KOPT-K1 (cell line): Measurements from ENCODE around the gene DRGX.

Experiments
- H3K27ac ChIP-seq: fragments of 200-600 bp; sonication (generic); 2 replicates; pipeline ENCODE4 v1.5.1; 2016; ENCODE audit warnings: antibody characterized with exemption, mild to moderate bottlenecking, low read depth, low read length; ENCODE audit not compliant: poor library complexity, severe bottlenecking
- H3K36me3 ChIP-seq: fragments of 200-600 bp; sonication (generic); 2 replicates; pipeline ENCODE4 v1.5.1; 2017; ENCODE audit warnings: antibody characterized with exemption, mild to moderate bottlenecking, low read length, moderate library complexity; ENCODE audit not compliant: insufficient read depth
- H3K9me3 ChIP-seq: fragments of 200-600 bp; sonication (generic); 2 replicates; pipeline ENCODE4 v1.5.1; 2017; ENCODE audit warnings: antibody characterized with exemption, low read length, mild to moderate bottlenecking; ENCODE audit not compliant: insufficient read depth, poor library complexity, severe bottlenecking

The DRGX gene

DNA sequence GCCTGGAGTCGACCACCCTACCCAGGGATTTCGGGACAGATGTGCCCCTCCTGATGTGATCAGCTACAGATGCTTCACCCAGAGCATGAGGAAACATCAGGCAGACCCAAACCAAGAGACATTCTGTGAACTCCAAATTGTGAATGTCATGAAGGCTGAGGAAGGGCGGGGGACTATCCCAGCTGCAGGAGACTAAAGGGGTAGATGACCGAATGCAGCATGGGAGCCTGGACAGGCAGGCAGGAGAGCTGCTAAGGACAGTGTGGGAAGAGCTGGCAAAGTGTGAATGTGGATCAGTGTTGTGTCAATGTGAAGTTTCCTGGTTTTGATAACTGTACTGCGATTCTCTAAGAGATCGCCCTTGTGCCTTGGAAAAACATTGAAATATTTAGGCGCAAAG lies 19.2 kb upstream of the DRGX start:
- no peaks in the 10 kb centered on the region for H3K9me3 ChIP-seq
- H3K36me3 ChIP-seq = no peaks in the 10 kb centered on the region
- no peak overlapping the region for H3K27ac ChIP-seq

DNA sequence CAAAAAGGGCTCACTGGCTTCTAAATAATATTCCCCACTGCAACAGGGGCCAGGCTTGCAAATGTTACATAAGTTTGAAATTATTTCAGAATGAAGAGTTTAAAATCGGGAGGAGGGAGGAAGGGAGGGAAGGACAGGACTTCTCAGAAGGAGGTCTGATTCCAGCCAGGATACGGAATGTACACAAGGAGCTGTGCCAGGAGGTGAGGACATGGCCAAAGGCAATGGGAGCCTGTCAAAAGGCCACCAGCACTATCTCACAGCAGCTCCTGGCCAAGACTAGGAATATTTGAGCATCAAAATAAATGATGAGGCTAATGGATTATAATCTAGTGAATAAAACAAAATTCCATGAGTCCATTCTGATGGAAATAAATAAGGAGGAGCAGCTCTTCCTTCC lies 18.6 kb upstream of the DRGX start:
- Histone ChIP-seq H3K36me3 (no peaks in the 10 kb centered on the region), H3K9me3 (no peaks in the 10 kb centered on the region), H3K27ac (no peak overlapping the region)

DNA sequence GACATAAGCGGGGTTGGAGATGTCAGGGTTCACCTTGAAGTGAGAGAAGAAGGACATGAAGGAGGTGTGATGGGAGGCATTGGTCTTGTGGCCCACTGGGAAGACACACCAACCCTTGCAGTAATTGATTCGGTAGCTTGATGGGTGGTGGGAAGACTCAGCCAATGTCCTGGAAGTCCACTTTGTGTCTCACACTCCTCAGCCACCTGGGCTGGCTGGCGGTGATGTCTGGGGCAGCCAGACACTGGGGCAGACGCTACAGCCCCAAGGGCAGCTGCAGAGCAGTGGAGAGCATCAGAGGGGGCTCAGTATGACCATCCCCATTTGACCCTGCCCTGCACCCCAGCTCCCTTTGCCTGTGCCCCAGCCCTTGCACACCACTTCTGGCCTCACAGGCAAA lies 16.7 kb upstream of the DRGX start:
- Histone ChIP-seq H3K27ac (no peak overlapping the region), H3K36me3 (no peaks in the 10 kb centered on the region), H3K9me3 (no peaks in the 10 kb centered on the region)

DNA sequence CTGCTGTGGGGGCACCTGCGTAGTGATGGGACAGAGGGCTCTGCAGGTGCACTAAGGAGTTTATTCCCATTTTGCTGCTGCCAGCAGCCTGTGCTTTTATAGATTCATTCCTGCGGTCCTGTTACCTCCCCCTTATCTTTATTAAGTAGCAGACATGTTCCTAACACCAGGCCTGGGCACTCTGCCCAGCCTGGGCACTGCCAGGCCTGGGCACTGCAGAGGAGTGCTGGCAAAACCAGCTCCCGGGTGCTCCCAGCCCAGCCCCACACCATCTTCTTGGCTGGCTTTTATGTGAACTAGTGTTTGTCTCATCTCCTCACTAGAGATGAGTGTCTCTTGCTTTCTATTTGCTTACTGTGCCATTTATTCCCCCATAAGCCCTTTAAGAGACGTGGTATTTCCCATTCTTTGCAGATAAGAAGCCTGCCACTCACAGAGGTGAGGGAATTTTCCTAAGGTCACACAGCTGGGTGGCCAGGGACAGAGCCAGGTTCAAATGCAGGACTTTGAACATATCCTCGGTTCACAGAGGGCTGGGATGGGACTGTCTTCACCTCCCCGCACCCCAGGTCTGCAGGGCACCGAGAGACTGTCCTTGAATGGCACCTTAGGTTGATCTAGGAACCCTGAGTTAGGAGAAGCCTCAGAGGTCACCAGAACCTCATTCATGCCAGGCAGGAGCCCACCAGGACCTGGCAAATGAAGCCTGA lies 14.6 kb upstream of the DRGX start:
- Histone ChIP-seq H3K9me3 (no peaks in the 10 kb centered on the region), H3K36me3 (no peaks in the 10 kb centered on the region), H3K27ac (no peak overlapping the region)

DNA sequence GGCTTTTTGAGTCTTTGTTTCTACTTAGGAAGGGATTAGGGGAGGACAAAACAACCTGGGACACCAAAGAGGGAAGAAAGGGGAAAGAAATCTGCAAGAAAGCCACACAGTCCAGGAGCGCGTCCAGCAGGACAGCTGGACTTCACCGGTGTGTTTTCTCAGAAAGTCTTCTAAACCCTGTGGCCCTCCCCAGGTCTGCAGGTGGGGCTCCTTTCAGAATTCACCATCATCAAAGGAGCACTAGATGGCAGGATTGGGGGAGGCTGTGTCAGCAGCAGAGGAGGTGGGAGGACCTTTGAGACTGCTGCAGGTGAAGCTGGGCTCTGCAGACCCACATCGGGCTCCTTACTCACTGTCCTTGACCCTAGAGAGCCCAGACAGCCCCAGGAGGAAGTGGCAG lies 13.9 kb upstream of the DRGX start:
- H3K27ac ChIP-seq = no peak overlapping the region
- H3K9me3 ChIP-seq = no peaks in the 10 kb centered on the region
- H3K36me3 ChIP-seq = no peaks in the 10 kb centered on the region

DNA sequence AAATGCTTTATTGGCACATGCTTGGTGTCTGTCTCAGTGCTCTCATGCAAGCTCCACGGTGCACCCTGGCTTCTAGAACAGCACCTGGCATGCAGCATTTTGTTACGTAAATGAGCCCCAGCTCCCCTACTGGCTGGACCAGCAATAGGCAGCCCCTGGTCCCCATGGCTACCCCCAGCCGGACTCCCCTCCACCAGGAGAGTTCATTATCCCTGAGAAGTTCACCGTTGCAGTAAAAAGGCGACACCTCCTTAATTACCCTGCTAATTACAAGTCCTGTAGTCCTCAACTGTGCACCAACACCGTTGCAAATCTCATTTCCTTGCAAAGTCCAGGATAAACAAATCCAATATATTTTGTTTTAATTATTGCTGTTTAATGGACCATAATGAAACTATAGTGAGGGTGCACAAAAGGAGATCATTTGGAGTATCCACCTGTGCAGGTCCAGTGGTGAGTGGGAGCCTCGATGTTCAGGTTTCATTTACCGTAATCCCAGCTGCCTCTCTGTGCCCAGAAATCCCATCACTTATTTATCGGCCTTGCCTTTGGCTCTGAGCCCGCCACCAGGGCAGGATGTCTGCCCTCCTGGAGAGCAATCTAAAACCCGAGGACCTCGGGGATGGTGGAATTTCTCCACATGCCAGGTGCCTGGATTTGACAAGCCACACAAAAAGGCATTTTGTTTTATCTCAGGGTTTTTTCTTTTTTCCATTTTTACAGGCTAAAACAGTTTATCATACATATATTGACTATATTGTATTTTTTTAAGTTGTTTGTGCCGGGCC lies 12.8 kb upstream of the DRGX start:
- H3K36me3 ChIP-seq = no peaks in the 10 kb centered on the region
- no peak overlapping the region for H3K27ac ChIP-seq
- no peaks in the 10 kb centered on the region for H3K9me3 ChIP-seq

DNA sequence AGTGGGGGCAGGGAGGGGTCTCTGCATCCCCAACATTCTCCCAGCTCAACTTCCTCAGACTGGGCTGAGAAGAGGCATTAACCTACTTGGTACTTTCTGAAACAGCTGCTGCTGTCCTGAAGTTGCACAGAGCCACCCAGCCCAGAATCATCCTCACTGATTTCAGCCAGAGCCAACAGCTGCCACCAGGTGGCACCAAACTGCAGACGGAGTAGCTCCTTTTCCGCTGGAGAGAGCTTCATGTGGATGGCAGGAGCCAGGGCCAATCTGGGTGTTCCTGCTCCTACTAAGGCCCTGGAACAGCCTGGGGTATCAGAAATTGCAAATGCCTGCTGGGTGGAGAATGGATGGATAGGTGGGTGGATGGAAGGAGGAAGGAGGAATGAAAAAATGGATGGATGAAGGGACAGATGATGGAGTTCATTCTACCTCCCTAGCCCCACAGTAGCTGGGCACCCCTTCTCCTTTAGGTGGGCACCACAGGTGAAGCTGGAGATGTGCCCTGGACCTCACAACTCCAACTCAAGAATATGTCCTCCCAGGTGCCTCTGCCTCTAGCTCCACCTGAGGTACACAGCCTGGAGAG lies 11.8 kb upstream of the DRGX start:
- Histone ChIP-seq H3K27ac (no peak overlapping the region), H3K36me3 (no peaks in the 10 kb centered on the region), H3K9me3 (no peaks in the 10 kb centered on the region)

DNA sequence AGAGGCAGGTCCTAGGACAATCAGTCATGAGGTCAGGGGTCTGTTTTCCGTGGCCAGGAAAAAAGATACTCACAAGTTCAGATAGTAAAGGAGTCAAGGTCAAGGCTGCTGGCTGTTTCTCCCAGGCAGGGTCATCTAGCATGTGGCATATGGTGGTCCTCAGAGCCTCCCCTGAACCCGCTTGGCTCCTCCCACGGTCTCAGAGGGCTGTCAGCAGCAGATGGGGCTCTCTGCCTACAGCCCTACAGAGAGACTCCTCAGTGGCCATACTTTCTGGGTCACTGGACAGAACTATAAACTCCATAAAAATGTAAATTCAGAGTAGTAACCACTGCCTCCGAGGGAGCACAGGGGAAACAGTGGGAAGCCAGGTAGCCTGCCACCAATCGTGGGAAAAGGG lies 11.3 kb upstream of the DRGX start:
- Histone ChIP-seq H3K36me3 (no peaks in the 10 kb centered on the region), H3K27ac (no peak overlapping the region), H3K9me3 (no peaks in the 10 kb centered on the region)

DNA sequence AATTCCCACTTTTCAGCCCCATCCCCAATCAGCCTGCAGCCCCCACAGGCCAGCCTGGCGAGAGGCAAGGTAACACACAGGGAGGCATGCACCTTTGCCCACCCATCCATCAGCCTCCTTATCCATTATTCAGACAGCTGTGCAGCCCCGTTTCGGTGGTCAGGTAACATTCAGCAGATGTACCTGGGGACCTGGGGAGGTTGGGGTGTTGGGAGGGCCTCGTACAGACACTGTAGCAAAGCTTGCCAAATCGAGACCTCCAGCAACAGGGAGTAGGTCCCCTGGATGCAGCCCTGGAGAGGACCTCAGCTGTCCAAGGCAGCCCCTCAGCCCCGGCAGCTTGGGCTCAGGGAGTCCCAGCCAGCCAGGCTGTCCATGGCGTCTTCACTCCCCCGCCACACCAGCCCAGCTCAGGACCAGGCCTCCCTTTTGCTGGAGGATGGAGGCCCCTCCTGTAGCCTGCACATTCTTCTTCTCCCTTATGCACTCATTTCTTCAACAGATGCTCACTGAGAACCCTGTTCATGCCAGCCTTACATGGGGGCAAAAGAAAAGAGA lies 8.5 kb upstream of the DRGX start:
- Histone ChIP-seq H3K36me3 (no peaks in the 10 kb centered on the region), H3K27ac (no peak overlapping the region), H3K9me3 (no peaks in the 10 kb centered on the region)

DNA sequence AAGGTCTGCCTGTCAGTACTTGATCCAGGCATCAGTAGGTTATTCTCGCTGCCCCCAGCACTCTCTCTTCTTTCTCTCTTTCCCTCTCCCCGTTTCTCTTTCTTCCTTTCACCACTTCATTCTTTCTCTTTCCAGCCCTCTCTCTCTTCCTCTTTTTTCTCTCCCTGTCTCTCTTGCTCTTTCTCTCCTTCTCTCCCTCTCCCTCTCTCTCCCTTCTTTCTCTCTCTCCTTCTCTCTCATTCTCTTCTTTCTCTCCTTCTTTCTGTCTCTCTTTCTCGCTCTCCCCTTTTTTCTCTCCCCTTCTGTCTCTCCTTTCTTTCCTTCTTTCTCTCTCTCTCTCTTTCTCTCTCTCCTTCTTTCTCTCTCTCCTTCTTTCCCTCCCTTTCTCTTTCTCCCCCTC lies 7.5 kb upstream of the DRGX start:
- Histone ChIP-seq H3K9me3 (no peaks in the 10 kb centered on the region), H3K36me3 (no peaks in the 10 kb centered on the region), H3K27ac (no peak overlapping the region)

DNA sequence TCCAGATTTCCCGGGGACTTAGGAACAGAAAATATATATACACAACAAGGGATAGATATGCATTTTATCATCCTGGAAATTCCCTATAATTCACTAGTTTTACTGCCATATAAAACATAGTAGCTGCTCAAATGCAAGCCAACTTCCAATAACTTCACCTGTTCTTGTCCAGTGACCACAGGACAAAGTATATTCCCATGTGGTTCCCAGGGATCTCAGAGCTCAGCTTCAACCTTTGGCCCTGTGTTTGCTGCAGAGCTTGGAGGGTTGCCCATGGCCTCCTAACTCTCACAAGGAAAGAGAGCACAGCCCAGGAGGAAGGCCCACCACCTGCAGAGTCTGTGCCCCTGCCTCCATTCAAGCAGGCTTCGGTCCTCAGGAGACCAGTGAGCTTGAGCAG lies 4.5 kb upstream of the DRGX start:
- Histone ChIP-seq H3K36me3 (no peaks in the 10 kb centered on the region), H3K27ac (no peak overlapping the region), H3K9me3 (no peaks in the 10 kb centered on the region)

DNA sequence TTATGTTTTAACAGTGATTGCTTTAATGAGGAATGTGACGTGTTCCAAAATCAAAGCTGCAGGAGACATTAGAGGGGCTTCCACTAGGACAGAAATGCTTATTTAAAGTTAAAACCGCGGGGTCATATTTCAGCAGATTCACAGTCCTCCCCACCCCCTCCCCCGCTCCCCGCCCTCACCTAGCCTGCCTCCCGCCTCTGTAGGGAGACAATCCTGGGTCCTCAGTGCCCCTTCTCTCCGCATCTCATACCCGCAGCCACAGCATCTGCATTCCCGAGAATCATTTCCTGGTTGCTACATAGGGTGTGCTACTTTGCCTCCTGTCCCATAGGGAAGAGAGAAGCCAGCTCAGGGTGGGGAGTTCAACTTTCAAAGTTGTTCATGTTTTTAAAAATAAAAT lies 3.1 kb upstream of the DRGX start:
- H3K9me3 ChIP-seq = no peaks in the 10 kb centered on the region

DNA sequence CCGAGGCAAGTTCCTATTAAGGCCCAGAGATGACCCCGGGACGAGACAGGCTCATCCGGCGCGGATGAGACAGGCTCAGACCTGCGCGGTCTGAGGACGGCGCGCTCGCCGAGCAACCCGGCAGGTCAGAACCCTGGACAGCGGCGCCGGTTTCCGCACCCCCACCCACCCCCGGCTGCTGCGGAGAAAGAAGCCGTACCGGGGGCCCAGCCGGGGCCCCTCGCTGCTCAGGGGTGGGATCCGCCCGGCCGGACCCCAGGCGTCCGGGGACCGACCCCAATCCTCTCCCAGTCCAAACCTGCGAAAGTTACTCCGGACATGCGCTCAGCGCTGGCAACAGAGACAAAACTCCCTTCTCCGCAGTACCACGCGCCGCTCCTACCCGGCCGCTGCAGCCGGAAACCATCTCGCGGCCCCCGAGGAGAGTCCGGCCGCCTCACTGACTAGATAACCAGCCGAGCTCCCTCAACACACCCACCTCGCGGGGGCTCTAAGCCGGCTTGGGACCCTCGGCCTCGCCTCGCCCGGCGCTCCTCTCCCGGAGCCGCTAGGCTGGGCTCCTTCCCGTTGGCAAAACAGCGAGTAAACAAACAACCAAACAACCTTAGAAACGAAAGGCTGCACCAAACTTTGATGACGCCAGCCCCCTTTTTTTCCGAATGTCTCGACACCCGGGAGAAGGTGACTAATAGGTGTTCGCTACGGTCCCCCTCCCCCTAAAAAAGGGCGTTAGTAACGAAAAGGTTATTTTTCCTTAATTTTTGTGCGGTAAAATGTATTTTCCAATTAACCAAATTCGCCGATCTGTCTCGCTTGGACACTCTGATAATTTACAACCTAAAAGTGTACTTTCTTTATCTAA lies 2.3 kb upstream of the DRGX start:
- Histone ChIP-seq H3K27ac (no peak overlapping the region), H3K36me3 (no peaks in the 10 kb centered on the region), H3K9me3 (no peaks in the 10 kb centered on the region)

More for the DNA sequence above, 3.1 kb upstream of the DRGX start:
- Histone ChIP-seq H3K27ac (no peak overlapping the region), H3K36me3 (no peaks in the 10 kb centered on the region)

DNA sequence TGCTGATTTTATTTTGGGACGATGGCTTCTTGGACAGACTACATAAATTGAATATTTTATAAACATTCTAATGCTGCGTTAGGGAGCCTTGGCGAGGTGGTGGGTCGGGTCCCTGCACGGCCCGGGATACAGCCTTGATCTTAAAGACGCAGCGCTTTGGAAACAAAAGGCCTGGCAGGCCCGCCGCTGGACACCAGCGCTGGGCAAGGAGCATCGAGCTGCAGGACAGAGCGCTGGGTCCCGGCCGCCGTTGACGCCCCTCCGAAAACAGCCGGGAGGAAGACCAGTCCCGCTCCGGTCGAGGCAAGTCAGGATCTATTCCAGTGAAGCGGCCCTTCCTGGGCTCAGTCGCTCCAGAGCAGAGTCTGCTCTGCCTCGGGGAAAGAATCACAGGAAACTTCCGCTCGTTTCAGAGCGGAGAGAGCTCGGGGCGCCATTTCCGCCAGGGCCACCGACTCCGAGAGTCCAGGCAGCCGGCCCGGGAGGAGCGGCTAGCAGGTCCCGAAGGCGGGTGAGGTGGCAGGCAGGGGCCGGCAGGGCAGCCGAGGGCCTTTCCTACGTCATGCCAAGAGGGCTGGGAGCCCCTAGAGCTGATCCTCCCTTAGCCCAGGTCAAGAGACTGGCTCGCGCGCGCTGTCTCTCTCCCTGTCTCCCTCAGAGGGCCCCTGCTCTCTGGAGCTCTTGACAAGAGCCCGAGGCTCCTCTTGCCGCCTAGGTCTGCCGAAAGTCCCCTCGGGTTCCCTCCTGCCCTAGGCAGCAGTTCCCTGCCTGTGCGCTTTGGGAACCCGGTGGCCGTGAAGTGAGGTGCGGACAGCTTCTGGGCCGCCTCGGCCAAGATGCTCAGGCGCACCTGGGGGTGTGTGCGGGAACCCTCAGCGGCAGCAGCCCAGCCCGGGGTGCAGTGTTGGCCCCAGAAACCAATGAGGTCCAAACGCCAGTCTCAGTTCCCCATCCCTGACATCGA lies 1.4 kb upstream of the DRGX start:
- no peak overlapping the region for H3K27ac ChIP-seq
- no peaks in the 10 kb centered on the region for H3K9me3 ChIP-seq
- no peaks in the 10 kb centered on the region for H3K36me3 ChIP-seq
